ENCODE measurements around the gene DENND1A. TPM values are rescaled to one million over a fixed set of nuclear protein-coding genes. Genes with fewer than 3 reads are reported as not detected.

Gene DENND1A
- total RNA-seq, 1 experiment from 2014 or later: 23.5 TPM

- H3K27ac Mint-ChIP-seq: no peak overlapping the region
- H3K4me1 Mint-ChIP-seq: no peaks in the 10 kb centered on the region
- no peaks in the 10 kb centered on the region for H3K36me3 Mint-ChIP-seq
- DNase-seq (ENCODE audit: low spot score): no peak
- H3K9me3 Mint-ChIP-seq: peaks cover 7% of the 10 kb centered on the region
- no peak overlapping the region for H3K4me3 Mint-ChIP-seq
- ATAC-seq: no peak
- POLR2A ChIA-PET: no interaction called here
- H3K27me3 Mint-ChIP-seq (ENCODE audit: low read depth): no peaks in the 10 kb centered on the region; the same call in 1 of the 2 replicates
- CTCF ChIA-PET: interaction anchor here (1.2 kb wide), 2 partner anchors 10 to 39 kb away, joined by 3 to 10 read pairs; no protein-coding TSS in a partner anchor
- TF ChIP-seq PREB (CRISPR knock-in tag; IDR thresholded peaks at IDR 0.05; ENCODE audit: borderline replicate concordance) (no peak), SMAD4 (CRISPR knock-in tag; IDR thresholded peaks at IDR 0.05) (no peak), RORB (CRISPR knock-in tag; IDR thresholded peaks at IDR 0.05) (no peak), OVOL2 (CRISPR knock-in tag; IDR thresholded peaks at IDR 0.05; ENCODE audit: borderline replicate concordance) (no peak), ATF2 (CRISPR knock-in tag; IDR thresholded peaks at IDR 0.05; ENCODE audit: borderline replicate concordance, low read depth) (no peak), NR2C2 (CRISPR knock-in tag; IDR thresholded peaks at IDR 0.05) (no peak), GRHL2 (CRISPR knock-in tag; IDR thresholded peaks at IDR 0.05; ENCODE audit: insufficient replicate concordance, severe bottlenecking) (no peak), CDX4 (CRISPR knock-in tag; IDR thresholded peaks at IDR 0.05; ENCODE audit: borderline replicate concordance) (no peak), TEAD1 (CRISPR knock-in tag; IDR thresholded peaks at IDR 0.05) (no peak), MAX (CRISPR knock-in tag; IDR thresholded peaks at IDR 0.05) (no peak), NFATC4 (CRISPR knock-in tag; IDR thresholded peaks at IDR 0.05) (no peak), ZNF423 (CRISPR knock-in tag; IDR thresholded peaks at IDR 0.05) (no peak), NFYB (CRISPR knock-in tag; conservative IDR thresholded peaks at IDR 0.05; ENCODE audit: low read depth) (no peak)
Observed at GRCh38 chr9:123389070-123389469, 540.9 kb downstream of the DENND1A start.

- DNase-seq (ENCODE audit: low spot score) (no peak), ATAC-seq (no peak)
- no peaks in the 10 kb centered on the region for H3K4me1 Mint-ChIP-seq
- H3K36me3 Mint-ChIP-seq: no peaks in the 10 kb centered on the region
- H3K9me3 Mint-ChIP-seq: peaks cover 2% of the 10 kb centered on the region
- no peaks in the 10 kb centered on the region for H3K27me3 Mint-ChIP-seq (ENCODE audit: low read depth)
- ChIA-PET POLR2A (no interaction called here), CTCF (interaction anchor here (0.6 to 5.3 kb wide), 5 partner anchors 10 to 667 kb away, joined by 3 to 80 read pairs (median 6); partner anchors contain the start of gene CRB2)
- H3K4me3 Mint-ChIP-seq: no peak overlapping the region
- H3K27ac Mint-ChIP-seq: no peak overlapping the region
- no peak for TF ChIP-seq ZBTB21 (CRISPR knock-in tag; IDR thresholded peaks at IDR 0.05; ENCODE audit: borderline replicate concordance)
- TF ChIP-seq HMGA2 (CRISPR knock-in tag; IDR thresholded peaks at IDR 0.05): no peak
- no peak for TF ChIP-seq MLX (CRISPR knock-in tag; IDR thresholded peaks at IDR 0.05)
- no peak for TF ChIP-seq ATF2 (CRISPR knock-in tag; IDR thresholded peaks at IDR 0.05; ENCODE audit: borderline replicate concordance, low read depth)
- no peak for TF ChIP-seq ZNF281 (CRISPR knock-in tag; IDR thresholded peaks at IDR 0.05)
- no peak for TF ChIP-seq ZNF532 (CRISPR knock-in tag; IDR thresholded peaks at IDR 0.05; ENCODE audit: borderline replicate concordance)
- TF ChIP-seq ZNF416 (CRISPR knock-in tag; IDR thresholded peaks at IDR 0.05): no peak
- TF ChIP-seq NFE2L1 (CRISPR knock-in tag; IDR thresholded peaks at IDR 0.05): no peak
- no peak for TF ChIP-seq FOXJ3 (CRISPR knock-in tag; IDR thresholded peaks at IDR 0.05; ENCODE audit: borderline replicate concordance)
- TF ChIP-seq CREM (CRISPR knock-in tag; IDR thresholded peaks at IDR 0.05): no peak
Observed at GRCh38 chr9:123387686-123388085, 542.2 kb downstream of the DENND1A start.
